HG03280 (cell line): Measurements from ENCODE around the gene GSPT1.
"Not testable (repeated sequence)": the region's sequence is repeated elsewhere in the genome, so short reads cannot be mapped to it uniquely, and the experiment has no call there.

Experiments
- ATAC-seq: cut with Tn5 transposase; IDR thresholded peaks from one replicate; pipeline ENCODE4 v1.9.1; 2021; ENCODE audit warnings: mild to moderate bottlenecking, moderate library complexity; ENCODE audit not compliant: unreplicated experiment

The GSPT1 gene

GRCh38 chr16:11862489-11862888 is 53.3 kb downstream of the GSPT1 start:
- ATAC-seq = no peak

- no peak for ATAC-seq
These were observed 58.6 kb downstream of the GSPT1 start for GRCh38 chr16:11857161-11857560.

- ATAC-seq = no peak
These were observed 63.5 kb downstream of the GSPT1 start for GRCh38 chr16:11852092-11852809.

GRCh38 chr16:11851294-11852091 is 64.3 kb downstream of the GSPT1 start, which contains the start of gene RSL1D1:
Gene RSL1D1 (minus strand): TSS chr16:11851542. CDS start chr16:11851512, 30 bp downstream.
- ATAC-seq = peak; percentile 87

- ATAC-seq = no peak
These were observed 66.9 kb downstream of the GSPT1 start for GRCh38 chr16:11848842-11849241.

- no peak for ATAC-seq
These were observed 71.3 kb downstream of the GSPT1 start for GRCh38 chr16:11844499-11844898.

GRCh38 chr16:11843861-11844260 is 71.9 kb downstream of the GSPT1 start:
- no peak for ATAC-seq

- no peak for ATAC-seq
These were observed 72.5 kb downstream of the GSPT1 start for GRCh38 chr16:11843206-11843605.

GRCh38 chr16:11841026-11841425 is 74.7 kb downstream of the GSPT1 start:
- no peak for ATAC-seq

GRCh38 chr16:11836650-11837244 is 79.0 kb downstream of the GSPT1 start:
- ATAC-seq = no peak

- ATAC-seq = no peak
These were observed 79.7 kb downstream of the GSPT1 start for GRCh38 chr16:11835891-11836649.

GRCh38 chr16:11835309-11835708 is 80.4 kb downstream of the GSPT1 start:
- no peak for ATAC-seq

- ATAC-seq = no peak
These were observed 81.6 kb downstream of the GSPT1 start for GRCh38 chr16:11833951-11834695.

GRCh38 chr16:11828696-11829095 is 87.1 kb downstream of the GSPT1 start:
- no peak for ATAC-seq

- not testable (repeated sequence) for ATAC-seq
These were observed 90.1 kb downstream of the GSPT1 start for GRCh38 chr16:11825520-11826165.

GRCh38 chr16:11824362-11824761 is 91.4 kb downstream of the GSPT1 start:
- no peak for ATAC-seq

GRCh38 chr16:11823645-11824044 is 92.1 kb downstream of the GSPT1 start:
- ATAC-seq = not testable (repeated sequence)

GRCh38 chr16:11819798-11820197 is 96.0 kb downstream of the GSPT1 start:
- ATAC-seq = no peak

- ATAC-seq = not testable (repeated sequence)
These were observed 96.8 kb downstream of the GSPT1 start for GRCh38 chr16:11818970-11819369.
